ENCODE measurements around the gene CCDC158. TPM values are rescaled to one million over a fixed set of nuclear protein-coding genes. Genes with fewer than 3 reads are reported as not detected.

Gene CCDC158
- total RNA-seq, 2 experiments from 2014 or later: not detected

DNA sequence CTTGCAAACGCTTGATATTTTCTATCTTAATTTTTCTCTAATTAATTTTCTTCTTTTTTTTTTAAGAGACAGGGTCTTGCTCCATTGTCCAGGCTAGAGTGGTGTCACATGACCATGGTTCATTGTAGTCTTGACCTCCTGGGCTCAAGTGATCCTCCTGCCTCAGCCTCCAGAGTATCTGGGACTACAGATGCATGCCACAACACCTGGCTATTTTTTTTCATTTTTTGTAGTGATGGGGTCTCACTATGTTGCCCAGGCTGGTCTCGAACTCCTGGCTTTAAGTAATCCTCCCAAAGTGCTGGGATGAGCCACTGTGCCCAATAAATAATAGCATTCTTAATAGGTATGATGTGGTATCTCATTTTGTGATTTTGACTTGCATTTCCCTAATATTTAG is 32.3 kb upstream of the CCDC158 start:
- no peak for DNase-seq (ENCODE audit: low spot score)
- Histone ChIP-seq H3K79me2 (ENCODE audit: insufficient read depth, low read depth, low read length) (no peaks in the 10 kb centered on the region), H3K4me1 (ENCODE audit: insufficient read depth, low read length, poor library complexity, severe bottlenecking) (no peaks in the 10 kb centered on the region), H2AFZ (ENCODE audit: low read length) (no peak overlapping the region), H3K9me3 (ENCODE audit: low read length) (no peaks in the 10 kb centered on the region), H3K36me3 (ENCODE audit: insufficient read depth, low read length) (no peaks in the 10 kb centered on the region), H4K20me1 (ENCODE audit: insufficient read depth, low read length) (no peaks in the 10 kb centered on the region), H3K9me2 (ENCODE audit: insufficient read depth, low read length) (no peaks in the 10 kb centered on the region), H3K4me3 (ENCODE audit: low read depth, low read length, poor library complexity, severe bottlenecking) (no peak overlapping the region), H3K27ac (ENCODE audit: low read depth, low read length, poor library complexity, severe bottlenecking) (no peak overlapping the region), H3K4me2 (ENCODE audit: low read length) (no peak overlapping the region)
- no TSS peak for BruUV-seq (replicated peaks)
- CTCF ChIA-PET (ENCODE audit: unreplicated experiment): no interaction called here
- intact Hi-C loops (cut with micrococcal nuclease; ENCODE audit: unreplicated experiment): no loop called here
- POLR2A ChIA-PET: no interaction called here
- TF ChIP-seq EZH2phosphoT487 (IDR thresholded peaks at IDR 0.05; ENCODE audit: borderline replicate concordance, low read depth, low read length): no peak
- TF ChIP-seq, protein P1, sequence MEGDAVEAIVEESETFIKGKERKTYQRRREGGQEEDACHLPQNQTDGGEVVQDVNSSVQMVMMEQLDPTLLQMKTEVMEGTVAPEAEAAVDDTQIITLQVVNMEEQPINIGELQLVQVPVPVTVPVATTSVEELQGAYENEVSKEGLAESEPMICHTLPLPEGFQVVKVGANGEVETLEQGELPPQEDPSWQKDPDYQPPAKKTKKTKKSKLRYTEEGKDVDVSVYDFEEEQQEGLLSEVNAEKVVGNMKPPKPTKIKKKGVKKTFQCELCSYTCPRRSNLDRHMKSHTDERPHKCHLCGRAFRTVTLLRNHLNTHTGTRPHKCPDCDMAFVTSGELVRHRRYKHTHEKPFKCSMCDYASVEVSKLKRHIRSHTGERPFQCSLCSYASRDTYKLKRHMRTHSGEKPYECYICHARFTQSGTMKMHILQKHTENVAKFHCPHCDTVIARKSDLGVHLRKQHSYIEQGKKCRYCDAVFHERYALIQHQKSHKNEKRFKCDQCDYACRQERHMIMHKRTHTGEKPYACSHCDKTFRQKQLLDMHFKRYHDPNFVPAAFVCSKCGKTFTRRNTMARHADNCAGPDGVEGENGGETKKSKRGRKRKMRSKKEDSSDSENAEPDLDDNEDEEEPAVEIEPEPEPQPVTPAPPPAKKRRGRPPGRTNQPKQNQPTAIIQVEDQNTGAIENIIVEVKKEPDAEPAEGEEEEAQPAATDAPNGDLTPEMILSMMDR (conservative IDR thresholded peaks at IDR 0.05; ENCODE audit: low read length): no peak

GRCh38 chr4:76449833-76450232 is 28.9 kb upstream of the CCDC158 start:
- intact Hi-C loops (cut with micrococcal nuclease; ENCODE audit: unreplicated experiment): no loop called here
- CTCF ChIA-PET (ENCODE audit: unreplicated experiment): no interaction called here
- Histone ChIP-seq H3K4me2 (ENCODE audit: low read length) (no peak overlapping the region), H3K9me2 (ENCODE audit: insufficient read depth, low read length) (no peaks in the 10 kb centered on the region), H3K27ac (ENCODE audit: low read depth, low read length, poor library complexity, severe bottlenecking) (no peak overlapping the region), H4K20me1 (ENCODE audit: insufficient read depth, low read length) (no peaks in the 10 kb centered on the region), H3K79me2 (ENCODE audit: insufficient read depth, low read depth, low read length) (no peaks in the 10 kb centered on the region), H3K4me3 (ENCODE audit: low read depth, low read length, poor library complexity, severe bottlenecking) (no peak overlapping the region), H2AFZ (ENCODE audit: low read length) (no peak overlapping the region), H3K36me3 (ENCODE audit: insufficient read depth, low read length) (no peaks in the 10 kb centered on the region), H3K4me1 (ENCODE audit: insufficient read depth, low read length, poor library complexity, severe bottlenecking) (no peaks in the 10 kb centered on the region), H3K9me3 (ENCODE audit: low read length) (no peaks in the 10 kb centered on the region)
- no peak for DNase-seq (ENCODE audit: low spot score)
- BruUV-seq (replicated peaks): no TSS peak
- POLR2A ChIA-PET: interaction anchor here (0.6 kb wide), 1 partner anchor 545 kb away, joined by 3 read pairs; no protein-coding TSS in a partner anchor
- no peak for TF ChIP-seq EZH2phosphoT487 (IDR thresholded peaks at IDR 0.05; ENCODE audit: borderline replicate concordance, low read depth, low read length)
- TF ChIP-seq, protein P1 (conservative IDR thresholded peaks at IDR 0.05; ENCODE audit: low read length): no peak

DNA sequence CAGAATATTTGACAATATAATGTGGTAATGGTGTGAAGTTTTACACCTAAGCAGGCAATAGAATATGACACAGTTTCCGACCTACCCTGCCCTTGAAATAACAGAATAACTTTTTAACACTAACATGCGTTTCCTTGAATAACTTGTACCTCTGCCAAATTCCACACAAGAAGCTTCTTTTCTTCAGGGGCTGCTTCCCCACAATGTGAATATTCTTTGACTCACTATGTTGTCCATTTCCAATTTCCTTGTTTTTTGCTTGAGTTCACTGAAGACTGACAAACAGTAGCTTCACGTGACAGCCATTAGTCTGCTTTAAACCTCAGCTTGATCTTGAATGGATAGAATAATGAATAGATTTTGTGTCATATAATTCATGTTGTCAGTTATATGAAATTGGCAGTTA is 28.4 kb upstream of the CCDC158 start:
- BruUV-seq (replicated peaks): no TSS peak
- H2AFZ ChIP-seq (ENCODE audit: low read length): no peak overlapping the region
- no peak for DNase-seq (ENCODE audit: low spot score)
- TF ChIP-seq, protein P1 (conservative IDR thresholded peaks at IDR 0.05; ENCODE audit: low read length): no peak
- TF ChIP-seq EZH2phosphoT487 (IDR thresholded peaks at IDR 0.05; ENCODE audit: borderline replicate concordance, low read depth, low read length): no peak
- POLR2A ChIA-PET: no interaction called here
- H4K20me1 ChIP-seq (ENCODE audit: insufficient read depth, low read length): no peaks in the 10 kb centered on the region
- no peak overlapping the region for H3K27ac ChIP-seq (ENCODE audit: low read depth, low read length, poor library complexity, severe bottlenecking)
- intact Hi-C loops (cut with micrococcal nuclease; ENCODE audit: unreplicated experiment): no loop called here
- no peaks in the 10 kb centered on the region for H3K9me3 ChIP-seq (ENCODE audit: low read length)
- no peak overlapping the region for H3K4me2 ChIP-seq (ENCODE audit: low read length)
- no peak overlapping the region for H3K4me3 ChIP-seq (ENCODE audit: low read depth, low read length, poor library complexity, severe bottlenecking)
- no peaks in the 10 kb centered on the region for H3K79me2 ChIP-seq (ENCODE audit: insufficient read depth, low read depth, low read length)
- no peaks in the 10 kb centered on the region for H3K4me1 ChIP-seq (ENCODE audit: insufficient read depth, low read length, poor library complexity, severe bottlenecking)
- H3K9me2 ChIP-seq (ENCODE audit: insufficient read depth, low read length): no peaks in the 10 kb centered on the region
- H3K36me3 ChIP-seq (ENCODE audit: insufficient read depth, low read length): no peaks in the 10 kb centered on the region
- CTCF ChIA-PET (ENCODE audit: unreplicated experiment): no interaction called here
